Left lung (tissue), 10 donors: ENCODE measurements around the gene KRT33B. TPM values are rescaled to one million over a fixed set of nuclear protein-coding genes. Genes with fewer than 3 reads are reported as not detected.
"Not testable (repeated sequence)": the region's sequence is repeated elsewhere in the genome, so short reads cannot be mapped to it uniquely, and the experiment has no call there.

Experiments used
- ATAC-seq: fragments of 200-7000 bp; cut with Tn5 transposase; one replicate; pipeline ENCODE4 v1.9.1; 2020; ENCODE audit warnings: moderate library complexity
- DNase-seq, 4 donors: peaks; one replicate each; pipeline ENCODE4 v3.0.0-alpha.2; 2013 to 2020
- H3K27ac ChIP-seq, 2 donors: fragments of 200-600 bp; sonication (generic) in 1 of 2; one replicate each; pipeline versions ENCODE4 v1.5.0 to v1.8.0; 2020 to 2021
- H3K27me3 ChIP-seq, 2 donors: fragments of 200-600 bp; sonication (generic) in 1 of 2; one replicate each; pipeline versions ENCODE4 v1.5.0 to v1.8.0; 2020 to 2021
- H3K36me3 ChIP-seq, 2 donors: fragments of 200-600 bp; sonication (generic) in 1 of 2; one replicate each; pipeline versions ENCODE4 v1.5.0 to v1.8.0; 2020 to 2021
- H3K4me1 ChIP-seq, 2 donors: fragments of 200-600 bp; one replicate each; pipeline ENCODE4 v1.8.0; 2021
- H3K4me3 ChIP-seq, 2 donors: fragments of 200-600 bp; sonication (generic) in 1 of 2; one replicate each; pipeline versions ENCODE4 v1.5.0 to v1.8.0; 2020 to 2021; ENCODE audit warnings: mild to moderate bottlenecking in 1 of 2
- H3K9me3 ChIP-seq, 2 donors: fragments of 200-600 bp; sonication (generic) in 1 of 2; one replicate each; pipeline versions ENCODE4 v1.5.0 to v1.8.0; 2020 to 2021
- CTCF ChIP-seq, 2 donors: fragments of 200-600 bp; sonication (generic) in 1 of 2; IDR thresholded peaks; one replicate each; pipeline versions ENCODE4 v1.5.0 to v1.8.0; 2021; ENCODE audit warnings: antibody characterized with exemption in 2 of 2
- intact Hi-C, 2 donors: fragments of 100-400 bp; cut with DNase I; formaldehyde crosslinking; loops; one replicate each; pipeline versions ENCODE4 v1.11.2 to v1.14.2; 2022
- polyA plus RNA-seq, 6 donors: library from polyadenylated mRNA; unstranded; fragments of 120-200 nt; gene quantifications; one replicate each; pipeline ENCODE4 v1.2.1, GENCODE V29; 2013; ENCODE audit not compliant: insufficient read length in 6 of 6
- total RNA-seq, 2 donors: library from RNA; stranded (reverse); fragmentation: NEBNext Ultra II Directional; extraction: Animal tissue kit (Norgen Biotek cat#: 25700); gene quantifications; one replicate each; pipeline ENCODE4 v1.2.1, GENCODE V29; 2021
- donor health status: DM: no; HTN: yes; CAD: no.
- donor health status: DM: no; HTN: no; CAD: no.

Gene KRT33B
- total and polyA plus RNA-seq, 8 donors = not detected

DNA sequence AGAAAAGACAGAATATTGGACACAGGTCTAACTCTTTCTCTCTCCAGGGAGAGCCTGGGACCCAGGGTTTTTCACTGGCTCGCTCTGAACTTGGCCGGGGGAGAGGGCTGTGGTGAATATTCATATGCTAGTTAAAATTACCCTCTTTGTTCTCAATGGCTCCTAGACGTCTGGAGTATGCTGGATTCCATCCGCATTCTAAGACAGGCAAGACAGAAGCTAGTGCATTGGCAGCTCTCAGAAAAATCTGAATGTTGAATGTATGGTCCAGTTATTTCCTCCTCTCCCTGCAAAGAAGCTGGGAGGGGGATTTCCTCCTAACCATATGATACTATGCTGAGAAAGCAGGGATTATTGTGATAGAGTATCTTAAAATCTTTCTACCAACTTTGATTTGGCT is 18.1 kb upstream of the KRT33B start:
- peaks cover 0 to 12% of the 10 kb centered on the region in 2 donors for H3K9me3 ChIP-seq
- H3K4me1 ChIP-seq = no peaks in the 10 kb centered on the region
- intact Hi-C loops = no loop called here
- no peak for TF ChIP-seq CTCF (IDR thresholded peaks at IDR 0.05)
- no peak overlapping the region for H3K4me3 ChIP-seq
- no peaks in the 10 kb centered on the region for H3K36me3 ChIP-seq
- ATAC-seq (no peak), DNase-seq (no peak)
- H3K27me3 ChIP-seq = no peaks in the 10 kb centered on the region
- H3K27ac ChIP-seq = no peak overlapping the region

GRCh38 chr17:41386227-41386626 is 16.6 kb upstream of the KRT33B start:
- ATAC-seq = no peak
- intact Hi-C loops = no loop called here

DNA sequence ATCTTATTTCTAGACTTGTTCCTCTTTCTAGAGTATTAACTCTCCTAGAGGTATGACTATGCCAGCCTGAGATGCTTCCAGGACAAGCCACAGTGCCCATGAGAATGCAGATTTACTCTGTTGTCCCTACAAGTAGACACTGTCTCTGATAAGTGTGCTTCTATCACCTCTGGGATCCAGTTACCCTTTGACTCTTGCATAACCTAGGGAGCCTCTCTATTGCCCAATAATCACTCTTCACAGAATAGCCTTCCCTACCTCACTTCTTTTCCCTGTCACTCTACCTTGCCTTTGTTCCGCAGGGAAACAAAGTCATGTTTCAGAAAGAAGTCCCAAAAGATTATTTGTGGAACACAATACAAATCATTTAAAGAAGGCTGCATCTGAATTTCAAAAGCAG is 14.1 kb upstream of the KRT33B start:
- no peaks in the 10 kb centered on the region for H3K36me3 ChIP-seq
- TF ChIP-seq CTCF (IDR thresholded peaks at IDR 0.05) = no peak
- H3K27me3 ChIP-seq = peaks cover 0 to 5% of the 10 kb centered on the region in 2 donors
- no peak overlapping the region for H3K4me3 ChIP-seq
- DNase-seq (no peak), ATAC-seq (no peak)
- no peak overlapping the region for H3K27ac ChIP-seq
- intact Hi-C loops = no loop called here
- H3K4me1 ChIP-seq = no peaks in the 10 kb centered on the region
- peaks cover 0 to 12% of the 10 kb centered on the region in 2 donors for H3K9me3 ChIP-seq

More at GRCh38 chr17:41386227-41386626, 16.6 kb upstream of the KRT33B start:
- DNase-seq = no peak
- TF ChIP-seq CTCF (IDR thresholded peaks at IDR 0.05) = no peak
- Histone ChIP-seq H3K9me3 (peaks cover 0 to 12% of the 10 kb centered on the region in 2 donors), H3K4me3 (no peak overlapping the region), H3K27ac (no peak overlapping the region), H3K4me1 (no peaks in the 10 kb centered on the region), H3K36me3 (no peaks in the 10 kb centered on the region), H3K27me3 (peaks cover 0 to 5% of the 10 kb centered on the region in 2 donors)

GRCh38 chr17:41382394-41382793 is 12.8 kb upstream of the KRT33B start:
- ATAC-seq (no peak), DNase-seq (no peak)
- TF ChIP-seq CTCF (IDR thresholded peaks at IDR 0.05) = no peak
- intact Hi-C loops = no loop called here
- H3K27ac ChIP-seq = no peak overlapping the region
- no peak overlapping the region for H3K4me3 ChIP-seq
- peaks cover 0 to 12% of the 10 kb centered on the region in 2 donors for H3K9me3 ChIP-seq
- H3K4me1 ChIP-seq = no peaks in the 10 kb centered on the region
- peaks cover 0 to 5% of the 10 kb centered on the region in 2 donors for H3K27me3 ChIP-seq
- H3K36me3 ChIP-seq = no peaks in the 10 kb centered on the region

GRCh38 chr17:41381943-41382342 is 12.3 kb upstream of the KRT33B start, which contains the start of gene KRT34:
TSS of gene KRT34 (minus strand) at chr17:41382306. CDS start at chr17:41382246, 60 bp downstream.
- peaks cover 0 to 10% of the 10 kb centered on the region in 2 donors for H3K9me3 ChIP-seq
- DNase-seq, H3K27ac ChIP-seq, H3K36me3 ChIP-seq, intact Hi-C loops, H3K27me3 ChIP-seq, H3K4me3 ChIP-seq, ATAC-seq, H3K4me1 ChIP-seq: not testable (repeated sequence)

GRCh38 chr17:41380091-41380490 is 10.5 kb upstream of the KRT33B start:
- intact Hi-C loops = not testable (repeated sequence)

More at GRCh38 chr17:41380091-41380490, 10.5 kb upstream of the KRT33B start:
- not testable (repeated sequence) for H3K27me3 ChIP-seq, H3K27ac ChIP-seq, H3K4me3 ChIP-seq, DNase-seq, H3K36me3 ChIP-seq, H3K4me1 ChIP-seq, H3K9me3 ChIP-seq, ATAC-seq
